ENCODE measurements around the gene SLC6A11.

SLC6A11 gene

GRCh38 chr3:10930666-10931040, 114.6 kb downstream of the SLC6A11 start:
- no peak for DNase-seq (ENCODE audit: low read depth)

GRCh38 chr3:10932596-10932995, 116.6 kb downstream of the SLC6A11 start:
- DNase-seq (ENCODE audit: low read depth): no peak

GRCh38 chr3:10933021-10933420, 117.0 kb downstream of the SLC6A11 start:
- no peak for DNase-seq (ENCODE audit: low read depth)

GRCh38 chr3:10933470-10933804, 117.4 kb downstream of the SLC6A11 start:
- no peak for DNase-seq (ENCODE audit: low read depth)

GRCh38 chr3:10933805-10934481, 117.9 kb downstream of the SLC6A11 start:
- no peak for DNase-seq (ENCODE audit: low read depth)

GRCh38 chr3:10935028-10935427, 119.0 kb downstream of the SLC6A11 start:
- no peak for DNase-seq (ENCODE audit: low read depth)

GRCh38 chr3:10935846-10936631, 120.0 kb downstream of the SLC6A11 start:
- DNase-seq (ENCODE audit: low read depth): no peak

GRCh38 chr3:10936686-10937085, 120.7 kb downstream of the SLC6A11 start:
- DNase-seq (ENCODE audit: low read depth): no peak

GRCh38 chr3:10937141-10937825, 121.3 kb downstream of the SLC6A11 start:
- DNase-seq (ENCODE audit: low read depth): no peak

- DNase-seq (ENCODE audit: low read depth): no peak
Measured at GRCh38 chr3:10939556-10939955, 123.5 kb downstream of the SLC6A11 start.

GRCh38 chr3:10940106-10940505, 124.1 kb downstream of the SLC6A11 start:
- no peak for DNase-seq (ENCODE audit: low read depth)

- no peak for DNase-seq (ENCODE audit: low read depth)
Measured at GRCh38 chr3:10941972-10942371, 125.9 kb downstream of the SLC6A11 start.

- no peak for DNase-seq (ENCODE audit: low read depth)
Measured at GRCh38 chr3:10942690-10943205, 126.7 kb downstream of the SLC6A11 start.

- DNase-seq (ENCODE audit: low read depth): no peak
Measured at GRCh38 chr3:10944866-10945265, 128.8 kb downstream of the SLC6A11 start.

- no peak for DNase-seq (ENCODE audit: low read depth)
Measured at GRCh38 chr3:10945683-10946287, 129.8 kb downstream of the SLC6A11 start.

GRCh38 chr3:10946526-10946925, 130.5 kb downstream of the SLC6A11 start:
- no peak for DNase-seq (ENCODE audit: low read depth)

- no peak for DNase-seq (ENCODE audit: low read depth)
Measured at GRCh38 chr3:10948326-10948725, 132.3 kb downstream of the SLC6A11 start.

- no peak for DNase-seq (ENCODE audit: low read depth)
Measured at GRCh38 chr3:10949197-10949596, 133.2 kb downstream of the SLC6A11 start.

- no peak for DNase-seq (ENCODE audit: low read depth)
Measured at GRCh38 chr3:10950476-10951294, 134.7 kb downstream of the SLC6A11 start.

GRCh38 chr3:10951295-10951926, 135.4 kb downstream of the SLC6A11 start:
- no peak for DNase-seq (ENCODE audit: low read depth)

- no peak for DNase-seq (ENCODE audit: low read depth)
Measured at GRCh38 chr3:10952525-10952924, 136.5 kb downstream of the SLC6A11 start.
